GM12892 (cell line): Measurements from ENCODE around the gene PMEPA1.

Source experiments
- POLR2A ChIP-seq: IDR thresholded peaks from 2 replicates; pipeline ENCODE4 v1.6.1; 2011; ENCODE audit warnings: low read depth, low read length, control low read depth
- POLR2AphosphoS5 ChIP-seq: IDR thresholded peaks from 2 replicates; pipeline ENCODE4 v1.6.1; 2011; ENCODE audit warnings: low read depth, low read length, control low read depth
- TAF1 ChIP-seq: IDR thresholded peaks from 2 replicates; pipeline ENCODE4 v1.6.1; 2011; ENCODE audit warnings: low read depth, mild to moderate bottlenecking, control low read depth, low read length, borderline replicate concordance

- no peak for TF ChIP-seq POLR2AphosphoS5
- TF ChIP-seq POLR2A = no peak
- TF ChIP-seq TAF1 = no peak
Measured at GRCh38 chr20:57689745-57690481, 19.9 kb downstream of the PMEPA1 start.
